NCI-H187 treated with DMSO at 0.1 percent for 48 hours (cell line): ENCODE measurements around the gene CLTB.

Experiments
- DNase-seq: peaks from one replicate; lab custom pipeline; 2025; lab: John Stamatoyannopoulos, UW

Gene CLTB

DNA sequence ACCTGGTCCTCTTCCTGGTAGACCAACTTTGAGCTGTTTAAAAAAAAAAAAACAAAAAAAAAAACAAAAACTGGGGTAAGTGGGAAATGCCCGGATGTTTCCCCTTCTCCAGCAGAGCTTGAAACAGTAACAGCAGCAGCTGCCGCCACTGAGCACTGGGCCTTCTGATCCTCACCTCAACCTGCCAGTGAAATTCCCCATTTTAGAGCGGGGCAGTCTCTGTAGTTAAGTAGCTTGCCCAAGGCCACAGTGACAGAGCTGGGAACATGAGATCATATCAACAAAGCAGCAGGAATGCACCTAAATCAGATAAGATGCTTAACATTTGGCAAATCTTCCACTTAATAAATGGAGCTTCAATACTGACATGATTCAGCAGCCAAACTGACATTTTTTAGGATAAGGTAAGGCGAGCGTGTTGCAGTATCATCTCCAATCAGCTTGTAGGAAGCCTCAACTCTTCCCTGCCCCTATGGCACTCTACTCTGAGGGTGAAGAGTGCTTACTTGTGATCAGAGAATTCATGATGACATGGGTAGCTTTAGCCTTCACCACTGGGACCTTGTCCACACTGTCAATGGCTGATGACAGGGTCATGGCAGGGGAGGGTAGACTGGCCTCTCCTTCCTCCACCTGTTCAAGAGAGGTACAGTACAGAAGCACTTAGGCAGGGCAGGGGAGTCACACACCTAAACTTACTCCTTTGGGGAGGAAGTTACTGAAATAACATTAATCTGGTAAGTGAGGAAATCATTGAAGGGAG is 64.0 kb downstream of the CLTB start:
- no peak for DNase-seq

GRCh38 chr5:176350416-176350815 is 65.9 kb downstream of the CLTB start:
- DNase-seq: no peak

GRCh38 chr5:176342766-176343458 is 73.4 kb downstream of the CLTB start:
- DNase-seq: no peak
